ENCODE data around the gene CCDC57. TPM values are rescaled to one million over a fixed set of nuclear protein-coding genes. Genes with fewer than 3 reads are reported as not detected.

CCDC57 gene
- total and polyA plus RNA-seq, 4 donors, result 5.4 to 19.1 (median 11.7) TPM

GRCh38 chr17:82108038-82108437 lies 104.6 kb downstream of the CCDC57 start:
- DNase-seq (ENCODE audit: low spot score), result no peak
- H3K9me3 ChIP-seq (ENCODE audit: control insufficient read depth in 4 of 4, low read length in 3 of 4), result no peaks in the 10 kb centered on the region
- TF ChIP-seq HNF4A (conservative IDR thresholded peaks at IDR 0.05) (peak; percentile 83 to 97), RXRA (IDR thresholded peaks at IDR 0.05) (peak; percentile 99 to 100), ZBTB33 (IDR thresholded peaks at IDR 0.05) (peak; percentile 77), RAD21 (IDR thresholded peaks at IDR 0.05) (peak in 1 of 2 donors; percentile 38), GABPA (IDR thresholded peaks at IDR 0.05 in 1 of 2, conservative IDR thresholded peaks at IDR 0.05 in 1 of 2) (no peak), JUND (IDR thresholded peaks at IDR 0.05) (peak; percentile 30 to 72), NR2F2 (IDR thresholded peaks at IDR 0.05) (peak; percentile 97), EGR1 (IDR thresholded peaks at IDR 0.05; ENCODE audit: low read depth in 2 of 2) (peak in 1 of 2 donors; percentile 67), REST (IDR thresholded peaks at IDR 0.05) (peak; percentile 73), MAX (IDR thresholded peaks at IDR 0.05) (peak; percentile 97), FOXA1 (IDR thresholded peaks at IDR 0.05) (no peak), FOXA2 (IDR thresholded peaks at IDR 0.05) (peak; percentile 45), HNF4G (IDR thresholded peaks at IDR 0.05) (peak; percentile 40), TAF1 (conservative IDR thresholded peaks at IDR 0.05) (no peak), YY1 (IDR thresholded peaks at IDR 0.05) (peak; percentile 87), SP1 (IDR thresholded peaks at IDR 0.05) (peak; percentile 94)
- peaks cover 30 to 81% (median 61%) of the 10 kb centered on the region in 4 donors for H3K4me1 ChIP-seq (ENCODE audit: control insufficient read depth in 4 of 4, insufficient read depth in 4 of 4, low read length in 3 of 4)
- no peaks in the 10 kb centered on the region for H3K27me3 ChIP-seq (ENCODE audit: control insufficient read depth in 4 of 4, insufficient read depth in 4 of 4, low read length in 3 of 4)
- no peaks in the 10 kb centered on the region for H3K36me3 ChIP-seq (ENCODE audit: control insufficient read depth in 4 of 4, insufficient read depth in 3 of 4, low read depth in 1 of 4, low read length in 3 of 4)
- WGBS, result 27% methylated on average over 14 of the region's 14 CpGs
- H3K4me3 ChIP-seq (ENCODE audit: low read depth in 1 of 3, low read length in 3 of 3), result no peak overlapping the region
- H3K9ac ChIP-seq (ENCODE audit: low read depth in 1 of 2, low read length in 2 of 2), result peak overlapping the region; percentile 13 to 43
- H3K27ac ChIP-seq (ENCODE audit: low read depth in 1 of 2, low read length in 2 of 2), result peak overlapping the region; percentile 96 to 98

- Histone ChIP-seq H3K9ac (ENCODE audit: low read depth in 1 of 2, low read length in 2 of 2) (peak overlapping the region in 1 of 2 donors; percentile 34), H3K4me1 (ENCODE audit: control insufficient read depth in 4 of 4, insufficient read depth in 4 of 4, low read length in 3 of 4) (peaks cover 31 to 80% (median 59%) of the 10 kb centered on the region in 4 donors)
Observed at GRCh38 chr17:82107341-82107860, 105.2 kb downstream of the CCDC57 start.

More at GRCh38 chr17:82107341-82107860, 105.2 kb downstream of the CCDC57 start:
- Histone ChIP-seq H3K27ac (ENCODE audit: low read depth in 1 of 2, low read length in 2 of 2) (peak overlapping the region; percentile 96 to 98), H3K27me3 (ENCODE audit: control insufficient read depth in 4 of 4, insufficient read depth in 4 of 4, low read length in 3 of 4) (no peaks in the 10 kb centered on the region), H3K9me3 (ENCODE audit: control insufficient read depth in 4 of 4, low read length in 3 of 4) (no peaks in the 10 kb centered on the region), H3K4me3 (ENCODE audit: low read depth in 1 of 3, low read length in 3 of 3) (no peak overlapping the region), H3K36me3 (ENCODE audit: control insufficient read depth in 4 of 4, insufficient read depth in 3 of 4, low read depth in 1 of 4, low read length in 3 of 4) (no peaks in the 10 kb centered on the region)
- DNase-seq (ENCODE audit: low spot score), result no peak
- TF ChIP-seq HNF4A (conservative IDR thresholded peaks at IDR 0.05) (no peak), CTCF (IDR thresholded peaks at IDR 0.05; ENCODE audit: low read depth, low read length, missing input control) (peak; percentile 23)
- WGBS, result 85% methylated on average over 24 of the region's 24 CpGs

Data from liver (tissue), 9 donors.